SK-N-MC (cell line): ENCODE measurements around the gene TPP1.

Experiments
- DNase-seq: peaks from one replicate; pipeline ENCODE4 v3.0.0-alpha.2; 2011; ENCODE audit warnings: low read depth, low spot score
- H3K27ac ChIP-seq: fragments of 200-600 bp; sonication (generic); 2 replicates; pipeline ENCODE4 v1.5.1; 2016; ENCODE audit warnings: mixed run types
- H3K36me3 ChIP-seq: fragments of 200-600 bp; sonication (generic); 2 replicates; pipeline ENCODE4 v1.6.1; 2017; ENCODE audit warnings: antibody characterized with exemption, low read length, mixed read lengths; ENCODE audit not compliant: insufficient read depth
- H3K4me3 ChIP-seq: fragments of 200-600 bp; sonication (generic); 2 replicates; pipeline ENCODE4 v1.5.1; 2016
- H3K9ac ChIP-seq: fragments of 200-600 bp; sonication (generic); 2 replicates; pipeline ENCODE4 v1.8.0; 2017; ENCODE audit warnings: mixed run types, mixed read lengths; ENCODE audit not compliant: insufficient read length
- H3K9me3 ChIP-seq: fragments of 200-600 bp; sonication (generic); 2 replicates; pipeline ENCODE4 v1.6.1; 2017; ENCODE audit warnings: low read depth, mild to moderate bottlenecking, antibody characterized with exemption, low read length, moderate library complexity, mixed read lengths
- EZH2 ChIP-seq: fragments of 200-600 bp; sonication (generic); IDR thresholded peaks from one replicate; pipeline ENCODE4 v1.6.1; 2017; ENCODE audit warnings: antibody characterized with exemption
- FOXP2 ChIP-seq: optimal IDR thresholded peaks from 2 replicates; pipeline ENCODE3; 2011; ENCODE audit warnings: mild to moderate bottlenecking, moderate library complexity; ENCODE audit not compliant: insufficient read depth; ENCODE audit errors: extremely low read length, control extremely low read depth
- POLR2AphosphoS5 ChIP-seq: IDR thresholded peaks from 2 replicates; pipeline ENCODE4 v1.6.1; 2012; ENCODE audit warnings: mild to moderate bottlenecking, low read depth, low read length, borderline replicate concordance

Gene TPP1

DNA sequence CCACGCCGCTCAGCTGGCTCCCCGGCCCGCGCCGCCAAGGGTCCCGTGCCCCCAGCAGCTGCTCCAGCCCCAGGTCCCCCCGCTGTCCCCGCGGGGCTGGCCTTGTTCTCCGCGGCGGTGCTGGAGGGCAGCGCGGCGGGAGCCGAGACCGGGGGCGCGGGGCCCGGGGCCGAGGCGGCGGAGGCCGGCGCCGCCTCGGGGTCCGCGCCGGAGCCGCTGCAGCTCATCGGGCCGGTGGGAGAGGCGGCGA lies 7.3 kb downstream of the TPP1 start:
- H3K36me3 ChIP-seq: peaks cover 36% of the 10 kb centered on the region
- peak overlapping the region; percentile 78 for H3K9ac ChIP-seq
- H3K4me3 ChIP-seq: peak overlapping the region; percentile 94
- no peak for DNase-seq
- no peaks in the 10 kb centered on the region for H3K9me3 ChIP-seq
- TF ChIP-seq POLR2AphosphoS5: no peak
- no peak for TF ChIP-seq FOXP2
- no peak for TF ChIP-seq EZH2
- no peak overlapping the region; the same call in 1 of the 2 replicates for H3K27ac ChIP-seq

DNA sequence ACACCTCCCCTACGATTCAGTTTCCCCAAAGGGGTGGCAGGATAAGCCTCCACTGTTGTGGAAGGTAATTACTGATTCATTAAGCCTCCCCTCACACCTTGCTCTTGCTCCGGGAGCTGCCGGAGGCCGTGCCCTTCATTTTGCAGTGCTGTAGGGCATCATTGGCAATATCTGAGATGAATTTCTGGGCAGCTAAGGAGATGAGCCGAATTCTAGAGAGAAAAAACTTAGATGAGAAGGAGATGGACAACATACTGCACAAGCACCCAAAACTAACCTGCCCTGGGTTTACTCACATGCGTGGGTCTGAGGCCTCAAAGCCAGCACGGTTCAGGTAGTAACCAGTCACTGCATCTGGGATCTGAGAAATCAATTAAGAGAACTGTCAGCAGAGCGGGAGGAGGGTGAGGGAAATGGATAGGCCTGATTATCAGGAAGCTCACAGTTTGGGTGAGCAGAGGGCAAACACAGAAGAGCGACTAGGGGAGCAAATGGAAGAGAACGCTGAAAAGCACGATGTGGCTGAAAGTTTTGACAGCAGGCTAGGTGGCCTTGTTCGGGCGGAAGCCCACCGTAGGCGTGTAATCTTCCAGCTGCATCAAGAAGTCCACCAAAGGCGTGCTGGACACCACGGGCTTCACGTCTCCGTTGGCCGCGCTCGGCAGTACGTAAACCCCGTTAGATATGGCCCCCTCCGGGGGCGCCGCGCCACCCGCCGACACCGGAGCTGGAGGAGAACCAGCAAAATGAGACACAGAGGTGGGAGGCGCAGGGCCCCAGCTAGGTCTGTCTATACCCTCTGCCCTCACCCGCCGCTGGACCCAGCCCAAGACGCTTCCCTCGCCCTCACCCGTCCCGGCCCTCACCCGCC lies 7.9 kb downstream of the TPP1 start:
- Histone ChIP-seq H3K4me3 (peak overlapping the region; percentile 94), H3K9ac (peak overlapping the region; percentile 78), H3K9me3 (no peaks in the 10 kb centered on the region), H3K36me3 (peaks cover 36% of the 10 kb centered on the region), H3K27ac (no peak overlapping the region; the same call in 1 of the 2 replicates)
- TF ChIP-seq EZH2 (no peak), FOXP2 (no peak), POLR2AphosphoS5 (no peak; the same call in 1 of the 2 replicates)
- DNase-seq: no peak

- H3K9me3 ChIP-seq: no peaks in the 10 kb centered on the region
- H3K4me3 ChIP-seq: no peak overlapping the region
- H3K9ac ChIP-seq: no peak overlapping the region
- DNase-seq: no peak
- TF ChIP-seq FOXP2 (no peak), EZH2 (no peak), POLR2AphosphoS5 (no peak)
- no peak overlapping the region for H3K27ac ChIP-seq
- H3K36me3 ChIP-seq: peaks cover 36% of the 10 kb centered on the region
Observed at GRCh38 chr11:6610591-6610990, 8.6 kb downstream of the TPP1 start.

- H3K36me3 ChIP-seq: peaks cover 36% of the 10 kb centered on the region
- no peak for DNase-seq
- TF ChIP-seq POLR2AphosphoS5 (0 out of 2 replicates have a peak, but pooled peaks have one; percentile 5), FOXP2 (no peak)
- no peak overlapping the region for H3K4me3 ChIP-seq
- H3K9ac ChIP-seq: no peak overlapping the region
- H3K27ac ChIP-seq: no peak overlapping the region
- H3K9me3 ChIP-seq: no peaks in the 10 kb centered on the region
Observed at GRCh38 chr11:6609502-6610015, 9.7 kb downstream of the TPP1 start.

- no peak overlapping the region for H3K9ac ChIP-seq
- H3K27ac ChIP-seq: no peak overlapping the region
- peaks cover 36% of the 10 kb centered on the region for H3K36me3 ChIP-seq
- no peaks in the 10 kb centered on the region for H3K9me3 ChIP-seq
- no peak for TF ChIP-seq EZH2
- 0 out of 2 replicates have a peak, but pooled peaks have one; percentile 18 for TF ChIP-seq POLR2AphosphoS5
- DNase-seq: no peak
- no peak overlapping the region for H3K4me3 ChIP-seq
Observed at GRCh38 chr11:6608726-6609501, 10.3 kb downstream of the TPP1 start.

DNA sequence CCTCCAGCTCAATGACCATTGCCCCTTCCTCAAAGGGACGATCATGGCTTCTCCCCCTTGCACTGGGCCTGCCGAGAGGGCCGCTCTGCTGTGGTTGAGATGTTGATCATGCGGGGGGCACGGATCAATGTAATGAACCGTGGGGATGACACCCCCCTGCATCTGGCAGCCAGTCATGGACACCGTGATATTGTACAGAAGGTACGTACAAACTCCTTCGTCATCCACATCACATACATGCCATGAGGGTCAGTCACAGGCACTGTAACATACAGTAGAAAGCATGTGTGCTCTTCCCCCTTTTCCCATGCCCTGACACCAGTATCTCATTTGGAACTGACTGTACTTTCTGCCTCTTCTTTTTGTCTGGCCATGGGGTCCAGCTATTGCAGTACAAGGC lies 11.2 kb downstream of the TPP1 start:
- DNase-seq: no peak
- Histone ChIP-seq H3K4me3 (no peak overlapping the region), H3K9me3 (no peaks in the 10 kb centered on the region), H3K27ac (peak overlapping the region; percentile 86; the same call in 1 of the 2 replicates), H3K36me3 (peaks cover 36% of the 10 kb centered on the region), H3K9ac (no peak overlapping the region)
- TF ChIP-seq FOXP2: no peak

DNA sequence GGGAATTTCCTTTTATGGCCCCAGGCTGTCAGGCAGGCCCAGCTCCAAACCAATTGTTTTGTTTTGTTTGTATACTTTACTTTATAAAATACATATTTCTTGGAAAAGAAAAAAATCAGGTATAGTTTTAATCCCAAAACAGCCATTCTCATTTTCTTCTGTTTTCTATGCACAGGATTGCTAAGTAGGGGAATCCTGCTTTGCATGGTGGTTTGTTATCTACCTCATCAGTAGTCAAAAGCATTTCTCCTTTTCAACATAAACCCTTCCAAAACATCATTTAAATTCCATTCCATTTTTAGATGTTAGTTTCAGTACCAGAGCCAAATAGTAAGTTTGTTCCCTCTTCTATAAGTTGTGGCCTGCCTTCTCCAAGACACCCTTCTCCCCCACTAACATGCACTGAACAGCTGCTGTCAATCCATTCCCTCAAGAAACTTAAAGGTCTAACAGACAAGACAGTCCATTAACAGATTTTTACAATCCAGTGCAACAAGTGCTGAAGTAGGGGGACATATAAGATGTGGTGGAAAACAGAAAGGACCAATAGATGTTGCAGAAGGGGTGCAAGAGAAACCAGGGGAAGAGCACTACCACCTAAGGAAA lies 11.9 kb downstream of the TPP1 start:
- H3K9ac ChIP-seq: peak overlapping the region; percentile 60
- no peak for TF ChIP-seq EZH2
- no peak for TF ChIP-seq POLR2AphosphoS5
- no peak for TF ChIP-seq FOXP2
- no peak for DNase-seq
- H3K4me3 ChIP-seq: peak overlapping the region; percentile 58
- H3K36me3 ChIP-seq: peaks cover 36% of the 10 kb centered on the region
- no peaks in the 10 kb centered on the region for H3K9me3 ChIP-seq
- peak overlapping the region; percentile 86 for H3K27ac ChIP-seq

DNA sequence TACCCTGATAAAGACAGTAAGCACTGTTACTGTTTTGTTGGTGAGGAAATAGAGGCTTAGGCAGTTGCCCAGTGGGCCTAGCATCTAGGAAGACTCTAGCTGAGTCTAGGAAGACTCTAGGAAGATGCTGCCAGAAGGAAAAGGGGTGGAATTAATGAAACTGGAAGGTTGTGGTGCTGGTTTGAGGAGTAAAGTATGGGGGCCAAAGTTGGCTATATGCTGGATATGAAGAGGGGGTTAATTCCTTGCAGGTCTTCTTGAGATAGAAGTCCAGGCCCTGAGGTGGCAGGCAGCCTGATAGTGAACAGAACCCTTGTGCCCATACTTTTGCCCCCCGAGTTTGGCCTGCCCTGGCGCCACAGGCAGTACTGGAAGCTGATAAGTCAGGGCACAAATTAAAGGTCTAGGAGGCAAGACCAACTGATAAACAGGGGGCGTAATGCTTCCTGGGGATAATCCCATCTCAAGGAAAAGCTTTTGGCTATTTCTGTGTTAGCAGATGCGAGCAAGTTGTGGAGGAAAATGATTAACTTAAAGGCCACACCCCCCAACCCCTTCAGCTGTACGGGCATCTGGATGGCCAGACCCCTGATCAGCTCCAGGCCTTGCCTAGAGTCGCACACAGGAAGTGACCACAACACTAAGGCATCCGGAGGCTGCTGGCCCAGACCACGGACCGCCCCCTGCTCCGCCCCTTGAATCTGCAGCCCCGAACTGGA lies 12.6 kb downstream of the TPP1 start:
- no peak for DNase-seq
- peak overlapping the region; percentile 60 for H3K9ac ChIP-seq
- H3K27ac ChIP-seq: peak overlapping the region; percentile 86
- H3K4me3 ChIP-seq: peak overlapping the region; percentile 58
- H3K36me3 ChIP-seq: peaks cover 37% of the 10 kb centered on the region
- H3K9me3 ChIP-seq: no peaks in the 10 kb centered on the region
- no peak for TF ChIP-seq EZH2
- no peak for TF ChIP-seq POLR2AphosphoS5
- TF ChIP-seq FOXP2: no peak
